Measurements from ENCODE around the gene OSTN. TPM values are rescaled to one million over a fixed set of nuclear protein-coding genes. Genes with fewer than 3 reads are reported as not detected.
"Not testable (repeated sequence)": the region's sequence is repeated elsewhere in the genome, so short reads cannot be mapped to it uniquely, and the experiment has no call there.

OSTN gene
- 15.1 TPM for total RNA-seq

GRCh38 chr3:191198932-191199331 lies at the start of gene OSTN:
Gene OSTN, plus strand, starts transcription at chr3:191199241. Its CDS starts 13,292 bp downstream, at chr3:191212533.
- FAIRE-seq (no peak), DNase-seq (ENCODE audit: low spot score in 2 of 2) (no peak)

DNA sequence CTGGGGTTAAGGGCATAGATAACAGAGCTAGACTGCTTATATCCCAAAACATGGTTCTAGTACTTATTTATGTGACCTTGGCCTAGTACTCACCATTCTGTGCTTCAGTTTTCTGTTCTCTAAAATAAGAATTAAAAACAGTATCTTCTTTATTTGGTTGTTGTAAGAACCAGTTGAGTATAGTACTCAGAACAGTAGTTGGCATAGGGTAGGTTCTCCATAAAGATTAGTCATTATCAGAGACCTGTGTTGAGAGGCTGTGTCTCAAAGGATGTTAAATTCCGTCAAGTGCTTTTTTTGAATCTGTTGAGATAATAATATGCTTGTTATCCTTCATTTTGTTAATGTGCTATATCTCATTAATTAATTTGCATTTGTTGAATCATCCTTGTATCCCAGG lies 47.4 kb upstream of the OSTN start:
- FAIRE-seq (no peak), DNase-seq (ENCODE audit: low spot score in 2 of 2) (no peak)

DNA sequence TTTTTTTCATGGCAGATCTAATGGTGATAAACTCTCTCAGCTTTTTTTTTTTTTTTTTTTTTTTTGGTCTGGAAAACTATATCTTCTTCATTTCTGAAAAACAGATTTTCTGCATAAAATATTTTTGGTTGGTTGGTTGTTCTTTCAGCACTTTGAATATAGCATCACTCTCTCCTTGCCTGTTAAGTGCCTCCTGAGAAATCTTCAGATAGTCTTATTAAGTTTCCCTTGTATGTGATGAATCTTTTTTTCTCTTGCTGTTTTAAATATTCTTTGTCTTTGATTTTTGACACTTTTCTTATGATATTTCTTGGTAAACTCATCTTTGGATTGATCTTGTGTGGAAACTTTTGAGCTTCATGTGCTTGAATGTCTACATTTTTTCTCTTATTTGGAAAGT lies 44.2 kb upstream of the OSTN start:
- no peak for FAIRE-seq
- no peak for DNase-seq (ENCODE audit: low spot score in 2 of 2)

DNA sequence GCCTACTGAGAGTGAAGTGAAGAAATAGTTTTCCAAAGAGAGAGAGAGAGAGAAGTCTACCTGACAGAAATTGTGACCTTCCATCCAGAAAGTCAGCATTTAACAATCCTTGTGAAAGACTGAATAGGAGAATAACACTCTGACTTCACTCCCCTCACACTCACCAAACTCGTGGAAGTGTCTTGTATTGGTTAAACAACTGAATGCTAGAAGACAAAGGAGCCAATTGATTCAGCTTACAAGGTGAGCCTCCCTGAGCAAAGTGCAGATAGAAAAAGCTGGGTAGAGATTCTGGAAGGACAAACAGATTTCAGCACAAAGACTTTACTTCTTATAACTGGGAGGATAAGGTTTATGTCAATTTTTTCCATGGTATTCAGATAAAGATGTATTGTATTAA lies 40.8 kb upstream of the OSTN start:
- FAIRE-seq (no peak), DNase-seq (ENCODE audit: low spot score in 2 of 2) (no peak)

DNA sequence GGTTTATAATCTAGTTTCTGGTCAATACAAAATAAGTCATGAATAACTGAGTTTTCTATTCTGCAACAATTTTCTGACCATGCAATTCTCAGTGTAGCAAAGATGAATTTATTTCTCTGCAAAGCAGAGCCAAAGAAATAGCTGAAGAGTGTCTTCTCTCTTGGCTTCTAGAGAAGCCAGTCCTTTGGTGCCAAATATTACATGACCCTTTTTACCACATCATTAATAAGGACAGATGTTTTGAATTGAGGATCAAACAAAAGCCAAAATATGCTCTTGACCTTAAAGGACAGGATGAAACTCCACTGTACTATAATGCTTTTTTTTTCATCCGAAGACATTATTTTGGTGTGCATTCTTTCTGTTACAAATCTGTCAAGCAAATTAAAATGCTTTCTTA lies 40.2 kb upstream of the OSTN start:
- FAIRE-seq (no peak), DNase-seq (ENCODE audit: low spot score in 2 of 2) (no peak)

DNA sequence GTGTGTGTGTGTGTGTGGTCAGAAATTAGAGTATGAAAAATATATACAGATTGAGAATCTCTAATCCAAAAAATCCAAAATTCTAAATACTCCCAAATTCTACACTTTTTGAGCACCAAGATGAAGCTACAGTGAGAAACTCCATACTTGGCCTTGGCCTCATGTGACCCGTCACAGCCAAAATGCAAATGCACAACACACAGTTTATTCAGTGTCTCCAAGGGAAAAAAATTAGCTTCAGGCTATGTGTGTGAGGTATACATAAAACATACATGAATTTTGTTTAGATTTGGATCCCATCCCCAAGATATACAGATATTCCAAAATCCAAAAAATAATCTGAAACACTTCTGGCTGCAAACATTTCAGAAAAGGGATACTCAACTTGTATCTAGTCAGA lies 33.2 kb upstream of the OSTN start:
- FAIRE-seq = no peak
- no peak for DNase-seq (ENCODE audit: low spot score in 2 of 2)

GRCh38 chr3:191166368-191166767 lies 32.7 kb upstream of the OSTN start:
- DNase-seq (ENCODE audit: low spot score in 2 of 2) = no peak
- no peak for FAIRE-seq

GRCh38 chr3:191169566-191169965 lies 29.5 kb upstream of the OSTN start:
- FAIRE-seq (no peak), DNase-seq (ENCODE audit: low spot score in 2 of 2) (no peak)

DNA sequence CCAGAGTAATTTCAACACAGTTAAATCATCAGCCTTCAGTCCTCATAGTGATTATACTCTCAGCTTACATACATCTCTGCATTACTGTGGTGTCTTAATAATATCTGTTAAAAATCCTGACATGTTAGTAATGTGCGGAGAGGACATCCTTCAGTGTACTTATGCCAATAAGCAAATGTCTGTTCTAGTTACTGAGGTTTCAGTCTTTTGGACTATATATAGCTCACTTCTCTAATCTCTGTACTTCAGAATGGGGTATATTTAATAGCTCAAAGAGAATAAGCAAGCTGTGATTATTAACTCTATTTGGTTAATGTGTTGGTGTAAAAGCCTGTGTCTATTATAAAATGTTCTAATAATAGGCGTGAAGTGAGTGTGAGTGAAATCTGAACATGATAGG lies 28.9 kb upstream of the OSTN start:
- no peak for DNase-seq (ENCODE audit: low spot score in 2 of 2)
- no peak for FAIRE-seq

DNA sequence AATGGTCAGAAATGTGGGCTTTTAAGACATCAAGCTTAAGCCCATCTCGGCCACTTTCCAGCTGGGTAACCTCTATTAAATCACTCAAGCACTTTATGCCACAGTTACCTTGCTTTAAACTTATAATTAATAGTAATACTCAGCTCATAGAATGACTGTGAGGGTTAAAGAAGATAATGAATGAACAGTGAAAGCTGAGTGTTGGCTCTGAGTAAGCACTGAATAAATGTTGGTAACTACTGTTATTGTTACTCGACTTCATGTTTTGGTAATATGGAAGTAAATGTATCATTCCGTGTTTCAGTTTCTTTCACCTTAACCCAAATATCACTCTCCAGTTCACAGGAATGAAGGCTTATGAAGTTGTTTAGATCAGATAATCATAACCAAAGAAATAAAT lies 23.9 kb upstream of the OSTN start:
- DNase-seq (ENCODE audit: low spot score in 2 of 2) = no peak
- no peak for FAIRE-seq

DNA sequence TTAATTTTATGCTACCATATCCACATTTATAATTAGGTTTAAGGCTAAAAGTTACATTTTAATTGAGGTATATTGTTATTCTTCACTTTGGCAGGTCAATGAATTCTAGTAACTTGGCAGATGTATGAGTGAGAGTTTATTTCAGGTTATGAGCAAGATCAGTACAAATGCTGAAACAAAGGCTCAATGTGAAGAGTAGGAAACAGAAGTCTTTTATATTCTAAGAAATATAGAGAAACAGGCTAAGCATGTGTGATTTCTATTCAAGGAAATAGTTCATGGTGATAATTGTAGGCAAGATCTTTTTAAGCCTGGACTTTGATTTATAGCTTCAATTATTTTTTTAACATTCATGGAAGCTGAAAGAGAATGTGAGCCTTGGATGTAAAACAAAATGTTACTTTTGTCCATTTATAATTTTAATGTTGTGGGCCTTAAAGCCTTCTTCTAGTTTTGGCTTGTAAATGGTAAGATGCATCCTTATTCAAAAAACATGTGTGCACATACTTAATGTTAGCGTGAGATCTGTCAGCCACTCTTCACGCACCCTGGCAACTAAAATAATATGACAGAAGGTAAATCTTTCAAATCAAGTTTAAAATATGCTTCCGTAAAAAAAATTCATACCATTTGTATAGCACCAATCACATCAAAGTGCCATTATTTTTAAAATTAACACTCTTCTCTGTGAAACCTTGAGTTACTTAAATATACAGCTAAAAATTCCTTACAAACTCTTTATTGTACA lies 22.8 kb upstream of the OSTN start:
- FAIRE-seq (no peak), DNase-seq (ENCODE audit: low spot score in 2 of 2) (no peak)

- DNase-seq (ENCODE audit: low spot score in 2 of 2); FAIRE-seq: not testable (repeated sequence)
Observed at GRCh38 chr3:191185382-191185781, 13.7 kb upstream of the OSTN start.

GRCh38 chr3:191188246-191188645 lies 10.8 kb upstream of the OSTN start:
- DNase-seq (ENCODE audit: low spot score in 2 of 2); FAIRE-seq: not testable (repeated sequence)

DNA sequence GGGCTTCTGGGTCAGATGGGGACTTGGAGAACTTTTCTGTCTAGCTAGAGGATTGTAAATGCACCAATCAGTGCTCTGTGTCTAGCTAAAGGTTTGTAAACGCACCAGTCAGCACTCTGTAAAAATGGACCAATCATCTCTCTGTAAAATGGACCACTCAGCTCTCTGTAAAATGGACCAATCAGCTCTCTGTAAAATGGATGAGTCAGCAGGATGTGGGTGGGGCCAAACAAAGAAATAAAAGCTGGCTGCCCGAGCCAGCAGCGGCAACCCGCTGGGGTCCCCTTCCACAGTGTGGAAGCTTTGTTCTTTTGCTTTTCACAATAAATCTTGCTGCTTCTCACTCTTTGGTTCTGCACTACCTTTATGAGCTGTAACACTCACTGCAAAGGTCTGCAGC lies 6.8 kb upstream of the OSTN start:
- not testable (repeated sequence) for FAIRE-seq; DNase-seq (ENCODE audit: low spot score in 2 of 2)

DNA sequence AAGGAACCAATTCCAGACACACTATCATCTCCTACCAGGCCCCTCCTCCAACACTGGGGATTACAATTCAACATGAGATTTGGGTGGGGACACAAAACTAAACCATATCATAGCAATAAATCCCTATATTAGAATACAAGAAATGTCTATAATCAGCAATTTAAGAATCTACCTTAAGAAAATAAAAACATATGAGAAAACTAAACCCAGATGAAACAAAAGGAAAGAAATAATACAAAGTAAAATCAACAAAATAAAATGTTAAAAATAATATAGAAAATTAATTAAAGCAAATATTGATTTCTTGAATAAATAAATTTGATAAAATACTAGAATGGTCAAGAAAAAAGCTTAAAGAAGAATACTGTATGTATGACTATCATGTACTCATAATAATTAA lies 6.1 kb upstream of the OSTN start:
- DNase-seq (ENCODE audit: low spot score in 2 of 2) = no peak
- FAIRE-seq = peak; percentile 56

- FAIRE-seq (no peak), DNase-seq (ENCODE audit: low spot score in 2 of 2) (no peak)
Observed at GRCh38 chr3:191197761-191198306, 1.2 kb upstream of the OSTN start.

GRCh38 chr3:191198480-191198879 lies 561 bp upstream of the OSTN start:
- no peak for DNase-seq (ENCODE audit: low spot score in 2 of 2)
- FAIRE-seq = no peak

DNA sequence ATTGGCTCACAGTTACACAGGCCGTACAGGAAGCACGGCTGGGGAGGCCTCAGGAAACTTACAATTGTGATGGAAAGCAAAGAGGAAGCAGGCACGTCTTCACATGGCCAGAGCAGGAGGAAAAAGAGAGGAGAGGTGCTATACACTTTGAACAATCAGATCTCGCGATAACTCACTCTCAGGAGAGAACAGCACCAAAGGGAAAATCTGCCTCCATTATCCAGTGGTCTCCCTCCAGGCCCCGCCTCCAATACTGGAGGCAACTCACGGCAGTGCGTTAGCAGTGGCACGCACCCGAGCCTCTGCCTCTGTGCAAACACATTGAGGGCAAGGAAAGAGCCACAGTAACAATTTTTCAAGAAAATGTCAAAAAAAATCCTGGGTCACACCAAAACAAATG lies 11.0 kb downstream of the OSTN start:
- no peak for DNase-seq (ENCODE audit: low spot score in 2 of 2)
- FAIRE-seq = no peak

DNA sequence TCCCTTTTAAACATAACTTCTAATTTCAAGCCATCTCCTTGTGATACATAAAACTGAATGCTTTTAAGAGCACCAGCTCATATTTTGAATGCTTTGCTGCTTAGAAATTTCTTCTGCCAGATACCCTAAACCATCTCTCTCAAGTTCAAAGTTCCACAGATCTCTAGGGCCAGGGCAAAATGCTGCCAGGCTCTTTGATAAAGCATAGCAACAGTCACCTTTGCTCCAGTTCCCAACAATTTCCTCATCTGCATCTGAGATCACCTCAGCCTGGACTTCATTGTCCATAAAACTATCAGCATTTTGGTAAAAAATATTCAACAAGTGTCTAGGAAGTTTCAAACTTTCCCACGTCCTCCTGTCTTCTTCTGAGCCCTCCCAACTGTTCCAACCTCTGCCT lies 17.5 kb downstream of the OSTN start:
- FAIRE-seq (no peak), DNase-seq (ENCODE audit: low spot score in 2 of 2) (no peak)

DNA sequence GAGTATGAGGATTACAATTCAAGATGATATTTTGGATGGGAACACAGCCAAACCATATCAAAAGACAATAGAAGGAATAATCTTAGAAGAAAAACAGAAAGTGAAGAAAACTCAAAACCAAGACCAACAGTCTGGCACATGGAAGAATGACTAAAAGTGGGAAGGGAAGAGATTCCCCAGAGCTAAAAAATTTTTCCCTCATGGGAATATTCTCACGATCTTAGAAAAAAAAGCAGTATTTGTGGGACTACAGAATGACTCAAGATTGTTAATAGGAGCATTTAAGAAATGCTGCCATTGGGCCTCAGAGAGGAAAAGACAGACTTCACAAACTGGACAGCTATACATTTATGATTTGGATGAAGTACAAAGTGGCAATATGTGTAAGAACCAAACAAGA lies 18.3 kb downstream of the OSTN start:
- FAIRE-seq (no peak), DNase-seq (ENCODE audit: low spot score in 2 of 2) (no peak)

DNA sequence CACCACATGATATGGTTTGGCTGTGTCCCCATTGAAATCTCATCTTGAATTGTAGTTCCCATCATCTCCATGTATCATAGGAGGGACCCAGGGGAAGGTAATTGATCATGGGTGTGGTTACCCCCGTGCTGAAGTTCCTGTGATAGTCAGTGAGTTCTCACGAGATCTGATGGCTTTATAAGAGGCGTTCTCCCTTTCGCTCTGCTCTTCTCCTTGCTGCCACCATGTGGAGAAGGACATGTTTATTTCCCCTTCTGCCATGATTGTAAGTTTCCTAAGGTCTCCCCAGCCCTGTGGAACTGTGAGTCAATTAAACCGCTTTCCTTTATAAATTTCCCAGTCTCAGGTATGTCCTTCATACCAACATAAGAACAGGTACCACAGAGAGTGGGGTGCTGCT lies 21.9 kb downstream of the OSTN start:
- FAIRE-seq = no peak
- DNase-seq (ENCODE audit: low spot score in 2 of 2) = no peak

DNA sequence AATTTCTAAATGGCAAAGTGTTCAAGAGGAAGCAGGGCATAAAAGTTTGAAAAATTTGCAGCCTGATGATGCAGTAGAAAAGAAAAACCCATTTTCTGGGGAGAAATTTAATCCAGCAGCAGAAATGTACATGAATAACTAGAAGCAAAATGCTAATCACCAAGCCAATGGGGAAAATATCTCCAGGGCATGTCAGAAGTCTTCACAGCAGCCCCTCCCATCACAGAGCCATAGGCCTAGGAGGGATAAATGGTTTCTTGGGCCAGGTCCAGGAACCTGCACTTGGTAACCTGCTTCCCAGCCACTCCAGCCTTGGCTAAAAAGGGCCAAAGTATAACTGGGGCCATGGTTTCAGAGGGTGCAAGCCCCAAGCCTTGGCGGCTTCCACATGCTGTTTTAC lies 22.6 kb downstream of the OSTN start:
- no peak for FAIRE-seq
- no peak for DNase-seq (ENCODE audit: low spot score in 2 of 2)

DNA sequence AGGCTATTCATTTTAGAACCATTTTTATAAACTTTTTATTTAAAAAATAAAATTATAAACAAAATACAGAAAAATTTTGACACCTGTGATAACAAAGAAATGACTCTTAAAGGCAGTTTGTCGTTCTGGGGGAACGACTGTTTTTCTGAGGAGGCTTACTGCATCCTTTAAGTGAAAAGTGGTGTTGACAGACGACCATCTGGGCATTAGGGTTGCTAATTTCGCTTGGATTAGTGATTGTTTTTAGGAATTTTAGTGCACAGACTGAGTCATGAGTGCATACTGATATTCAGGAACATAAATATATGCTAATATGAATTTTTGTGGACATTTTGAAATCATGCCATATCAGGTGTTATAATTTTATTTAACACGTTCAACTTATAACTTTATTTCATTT lies 28.5 kb downstream of the OSTN start:
- FAIRE-seq (no peak), DNase-seq (ENCODE audit: low spot score in 2 of 2) (no peak)

Measured in frontal cortex (tissue), 4 donors.